SU-DHL-6 (cell line): ENCODE measurements around the gene STK39.

Experiments
- EZH2phosphoT487 ChIP-seq: fragments of 200-600 bp; sonication (generic), shearing (Covaris generic); conservative IDR thresholded peaks from 2 replicates; pipeline ENCODE4 v1.6.1; 2018; ENCODE audit warnings: mild to moderate bottlenecking, antibody characterized with exemption, low read length, moderate library complexity, mixed read lengths
- TF ChIP-seq, protein P1 (sequence below): fragments of 200-600 bp; sonication (generic); IDR thresholded peaks from one replicate; pipeline ENCODE4 v1.5.1; 2017; ENCODE audit warnings: antibody characterized with exemption, mild to moderate bottlenecking, low read length, moderate library complexity; ENCODE audit not compliant: insufficient read depth, poor library complexity, severe bottlenecking

DNA sequence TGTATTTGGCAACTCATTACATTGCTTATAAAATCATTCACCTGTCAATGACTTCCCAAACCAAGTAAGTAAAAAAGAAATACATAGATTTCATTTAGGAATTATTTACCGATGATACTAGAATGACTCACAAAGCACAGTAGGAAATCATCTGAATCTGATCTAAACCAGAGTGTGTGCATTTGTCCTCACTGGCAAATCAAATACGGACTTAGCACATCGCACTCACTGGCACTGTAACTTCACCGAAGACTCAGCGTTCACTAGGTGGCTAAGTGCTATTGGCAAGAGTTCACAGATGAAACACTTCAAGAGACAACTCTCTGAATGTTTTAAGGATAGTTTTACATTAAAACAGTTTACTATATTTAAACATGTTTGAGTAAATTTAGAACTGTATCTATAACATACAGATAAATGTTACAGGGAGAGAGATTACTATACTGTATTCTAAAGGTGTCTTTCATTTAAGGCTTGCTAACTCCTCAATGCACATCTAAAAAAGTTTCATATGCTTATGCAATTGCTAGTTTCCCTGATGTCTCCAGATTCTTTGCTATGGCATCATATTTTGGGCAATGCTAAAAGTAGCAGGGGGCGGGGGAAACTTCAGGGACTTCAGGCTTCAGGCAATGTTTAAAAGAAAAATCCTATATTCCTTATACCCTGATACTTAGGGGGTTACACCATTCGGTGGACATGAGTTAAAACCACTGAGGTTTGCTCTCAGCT is 48.8 kb downstream of the STK39 start:
- TF ChIP-seq, protein P1, sequence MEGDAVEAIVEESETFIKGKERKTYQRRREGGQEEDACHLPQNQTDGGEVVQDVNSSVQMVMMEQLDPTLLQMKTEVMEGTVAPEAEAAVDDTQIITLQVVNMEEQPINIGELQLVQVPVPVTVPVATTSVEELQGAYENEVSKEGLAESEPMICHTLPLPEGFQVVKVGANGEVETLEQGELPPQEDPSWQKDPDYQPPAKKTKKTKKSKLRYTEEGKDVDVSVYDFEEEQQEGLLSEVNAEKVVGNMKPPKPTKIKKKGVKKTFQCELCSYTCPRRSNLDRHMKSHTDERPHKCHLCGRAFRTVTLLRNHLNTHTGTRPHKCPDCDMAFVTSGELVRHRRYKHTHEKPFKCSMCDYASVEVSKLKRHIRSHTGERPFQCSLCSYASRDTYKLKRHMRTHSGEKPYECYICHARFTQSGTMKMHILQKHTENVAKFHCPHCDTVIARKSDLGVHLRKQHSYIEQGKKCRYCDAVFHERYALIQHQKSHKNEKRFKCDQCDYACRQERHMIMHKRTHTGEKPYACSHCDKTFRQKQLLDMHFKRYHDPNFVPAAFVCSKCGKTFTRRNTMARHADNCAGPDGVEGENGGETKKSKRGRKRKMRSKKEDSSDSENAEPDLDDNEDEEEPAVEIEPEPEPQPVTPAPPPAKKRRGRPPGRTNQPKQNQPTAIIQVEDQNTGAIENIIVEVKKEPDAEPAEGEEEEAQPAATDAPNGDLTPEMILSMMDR: no peak
- TF ChIP-seq EZH2phosphoT487: no peak
